Prostate gland (tissue), 2 donors: Measurements from ENCODE around the gene AKR1D1.

Source experiments
- POLR2A ChIP-seq: fragments of 450-650 bp; IDR thresholded peaks from one replicate; pipeline ENCODE4 v1.6.1; 2016; ENCODE audit warnings: antibody characterized with exemption, mild to moderate bottlenecking
- POLR2AphosphoS5 ChIP-seq: sonication (generic); formaldehyde crosslinking; IDR thresholded peaks from one replicate; pipeline ENCODE4 v1.6.1; 2017; ENCODE audit warnings: antibody characterized with exemption
- TF ChIP-seq, protein P1 (sequence below), 4 experiments: fragments of 200-600 bp in 2 of 4; fragments of 450-650 bp in 2 of 4; sonication (generic) in 2 of 4; IDR thresholded peaks; 1 replicate in 3 of 4; 2 replicates in 1 of 4; pipeline ENCODE4 v1.5.1; 2016 to 2019; ENCODE audit warnings: antibody characterized with exemption in 4 of 4, mild to moderate bottlenecking in 2 of 4, moderate library complexity in 2 of 4

DNA sequence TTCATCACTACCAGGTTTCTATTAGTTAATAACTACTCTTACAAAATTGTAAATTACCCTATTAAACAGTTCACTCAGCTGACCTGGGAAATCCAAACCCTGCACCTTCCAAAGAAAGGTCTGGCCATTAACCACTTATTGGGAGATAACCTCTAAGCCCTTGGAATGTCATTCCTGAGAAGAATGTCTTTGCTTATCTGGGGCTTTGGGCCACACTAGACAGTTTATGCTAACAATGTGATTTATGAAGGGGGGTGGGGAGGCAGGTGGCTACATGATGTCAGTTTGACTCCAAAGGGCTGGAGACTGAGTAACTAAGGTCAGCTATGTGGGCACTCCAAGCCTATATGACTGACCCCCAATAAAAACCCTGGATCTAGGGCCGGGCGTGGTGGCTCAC is 50.7 kb downstream of the AKR1D1 start:
- TF ChIP-seq, protein P1, sequence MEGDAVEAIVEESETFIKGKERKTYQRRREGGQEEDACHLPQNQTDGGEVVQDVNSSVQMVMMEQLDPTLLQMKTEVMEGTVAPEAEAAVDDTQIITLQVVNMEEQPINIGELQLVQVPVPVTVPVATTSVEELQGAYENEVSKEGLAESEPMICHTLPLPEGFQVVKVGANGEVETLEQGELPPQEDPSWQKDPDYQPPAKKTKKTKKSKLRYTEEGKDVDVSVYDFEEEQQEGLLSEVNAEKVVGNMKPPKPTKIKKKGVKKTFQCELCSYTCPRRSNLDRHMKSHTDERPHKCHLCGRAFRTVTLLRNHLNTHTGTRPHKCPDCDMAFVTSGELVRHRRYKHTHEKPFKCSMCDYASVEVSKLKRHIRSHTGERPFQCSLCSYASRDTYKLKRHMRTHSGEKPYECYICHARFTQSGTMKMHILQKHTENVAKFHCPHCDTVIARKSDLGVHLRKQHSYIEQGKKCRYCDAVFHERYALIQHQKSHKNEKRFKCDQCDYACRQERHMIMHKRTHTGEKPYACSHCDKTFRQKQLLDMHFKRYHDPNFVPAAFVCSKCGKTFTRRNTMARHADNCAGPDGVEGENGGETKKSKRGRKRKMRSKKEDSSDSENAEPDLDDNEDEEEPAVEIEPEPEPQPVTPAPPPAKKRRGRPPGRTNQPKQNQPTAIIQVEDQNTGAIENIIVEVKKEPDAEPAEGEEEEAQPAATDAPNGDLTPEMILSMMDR (IDR thresholded peaks at IDR 0.05) = no peak
- TF ChIP-seq POLR2AphosphoS5 (no peak), POLR2A (no peak)
